Activated CD4-positive, CD25-positive, alpha-beta regulatory T cell (primary cell): ENCODE measurements around the gene B3GALT6.

ENCODE experiments used
- DNase-seq, 4 experiments: peaks; one replicate each; lab custom pipeline; 2025; lab: John Stamatoyannopoulos, UW

Gene B3GALT6

GRCh38 chr1:1262758-1263157 is 30.7 kb downstream of the B3GALT6 start:
- DNase-seq = no peak

- no peak for DNase-seq
Measured at GRCh38 chr1:1264026-1264425, 32.0 kb downstream of the B3GALT6 start.

- no peak for DNase-seq
Measured at GRCh38 chr1:1264868-1265272, 32.8 kb downstream of the B3GALT6 start.

- DNase-seq = no peak
Measured at GRCh38 chr1:1267488-1268283, 35.6 kb downstream of the B3GALT6 start.

DNA sequence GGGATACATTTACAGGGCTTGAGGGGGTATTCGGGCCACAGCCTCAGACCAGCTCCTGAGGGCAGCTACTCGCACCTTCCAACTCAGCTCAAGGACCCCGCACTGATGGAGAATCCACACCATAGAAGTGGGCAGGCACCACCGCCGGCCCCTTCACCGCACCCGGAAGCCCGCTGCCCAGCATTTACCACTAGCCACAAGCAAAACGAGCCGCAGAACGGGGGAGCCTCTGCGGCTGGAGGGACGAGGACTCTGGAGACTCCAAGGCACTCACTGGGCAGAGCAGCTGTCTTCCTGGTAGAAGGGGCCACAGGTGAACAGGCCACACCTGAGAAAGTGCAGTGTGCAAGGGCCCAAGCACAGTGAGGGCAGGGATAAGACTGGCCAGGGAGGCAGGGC is 36.2 kb downstream of the B3GALT6 start:
- DNase-seq = no peak

DNA sequence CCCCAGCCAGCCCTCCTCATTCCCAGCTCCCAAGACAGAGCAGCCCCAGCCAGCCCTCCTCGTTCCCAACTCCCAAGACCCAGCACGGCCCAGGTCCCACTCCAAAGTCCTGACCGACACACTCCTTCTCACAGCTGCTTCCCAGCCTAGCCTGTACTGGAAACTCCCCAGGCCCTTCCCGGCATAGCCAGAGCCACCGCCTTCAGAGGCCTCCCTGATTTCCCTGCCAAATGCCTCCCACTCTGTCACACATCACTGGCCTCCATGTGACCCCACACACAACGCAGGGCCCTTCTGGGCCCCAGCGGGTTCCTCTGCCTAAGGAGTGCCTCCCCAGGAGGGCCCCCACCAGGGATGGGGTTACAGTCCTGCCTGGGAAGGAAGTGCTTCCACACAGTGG is 38.8 kb downstream of the B3GALT6 start:
- DNase-seq = no peak

DNA sequence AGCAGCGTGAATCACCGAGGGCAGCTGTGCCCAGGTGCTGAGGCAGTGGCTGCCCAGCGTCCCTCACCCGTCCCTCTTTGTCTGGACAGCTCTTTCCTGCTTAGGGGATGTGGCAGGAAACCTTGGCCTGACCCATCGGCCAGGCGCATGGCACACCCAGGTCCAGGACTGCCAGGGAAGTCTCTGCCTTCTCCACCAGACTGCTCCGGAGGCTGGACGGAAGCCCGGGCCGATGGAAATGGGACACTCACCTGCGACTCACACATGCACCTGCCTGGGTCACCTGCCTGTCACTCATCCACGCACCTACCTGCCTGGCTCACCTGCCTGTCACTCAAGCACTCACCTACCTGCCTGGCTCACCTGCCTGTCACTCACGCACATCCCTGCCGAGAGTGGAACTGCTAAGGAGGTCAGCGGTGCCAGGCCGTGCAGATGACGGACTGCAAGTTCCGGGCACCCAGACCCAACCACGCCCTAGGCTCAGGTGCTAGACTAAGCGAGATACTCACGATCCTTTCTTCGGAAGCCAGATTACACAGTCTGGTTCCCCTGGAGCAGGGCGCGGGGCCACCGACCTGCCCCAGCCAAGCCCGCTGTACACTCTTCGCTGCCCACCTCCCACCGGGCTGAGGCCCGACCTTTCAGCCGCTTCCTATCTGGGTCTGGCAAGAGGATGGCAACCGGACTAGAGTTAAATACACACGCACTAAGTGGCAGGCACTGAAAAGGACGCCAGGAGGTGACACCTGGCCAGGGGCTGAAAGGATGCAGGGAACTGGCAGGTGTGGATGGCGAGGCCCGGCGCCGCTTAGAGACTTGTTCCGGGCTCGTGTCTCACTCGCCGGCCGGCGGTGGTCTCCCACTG is 40.5 kb downstream of the B3GALT6 start:
- no peak for DNase-seq

DNA sequence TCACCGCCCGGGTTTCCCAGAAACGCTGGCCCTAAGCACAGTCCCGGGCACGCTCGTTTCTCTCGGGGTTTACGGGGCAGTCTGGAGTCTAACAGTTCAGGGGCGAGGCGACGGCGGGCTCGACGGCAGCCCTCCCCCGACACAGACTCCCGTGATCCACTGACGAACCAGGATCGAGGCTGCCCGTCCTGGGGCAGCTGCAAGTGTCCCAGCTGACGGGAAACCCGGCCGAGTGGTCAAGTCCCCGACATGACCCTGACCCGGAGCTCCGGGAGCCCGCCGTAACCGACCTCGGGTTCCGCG is 41.1 kb downstream of the B3GALT6 start:
- no peak for DNase-seq

- DNase-seq = peak; percentile 88 to 95 (median 91)
Measured at GRCh38 chr1:1273512-1274298, 41.7 kb downstream of the B3GALT6 start, which contains the start of gene UBE2J2. UBE2J2 (minus strand) TSS chr1:1273854; CDS start chr1:1267992, 5,862 bp downstream.

DNA sequence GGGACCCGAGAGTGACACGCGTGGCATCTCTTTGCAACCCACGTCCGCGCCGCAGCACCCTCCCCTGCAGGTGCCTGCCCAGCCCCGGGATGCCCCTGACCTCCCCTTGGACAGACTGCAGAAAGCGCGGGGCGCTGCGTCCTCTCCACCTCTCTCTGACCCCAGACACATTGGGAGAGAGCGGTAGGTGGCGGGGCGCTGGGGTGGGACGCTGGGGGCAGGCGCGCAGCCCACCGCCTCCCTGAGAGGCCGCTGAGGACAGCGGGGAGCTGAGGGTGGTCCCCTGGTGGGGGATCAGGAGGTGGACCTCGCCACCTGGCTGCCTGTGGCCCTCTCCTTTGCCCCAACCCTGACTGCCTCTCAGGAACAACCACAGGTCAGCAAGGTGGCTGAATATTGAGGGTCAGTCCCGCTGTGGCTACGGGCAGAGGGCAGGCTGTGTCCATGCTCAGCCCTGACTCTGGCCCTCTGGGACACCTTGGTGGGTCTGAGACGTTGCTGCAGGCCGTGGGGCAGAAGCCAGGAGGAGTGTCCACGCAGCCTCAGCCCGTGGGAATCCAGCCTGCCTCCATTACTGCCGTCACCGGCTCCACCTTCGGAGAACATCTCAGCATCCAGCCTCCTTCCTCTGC is 42.4 kb downstream of the B3GALT6 start:
- DNase-seq = no peak

DNA sequence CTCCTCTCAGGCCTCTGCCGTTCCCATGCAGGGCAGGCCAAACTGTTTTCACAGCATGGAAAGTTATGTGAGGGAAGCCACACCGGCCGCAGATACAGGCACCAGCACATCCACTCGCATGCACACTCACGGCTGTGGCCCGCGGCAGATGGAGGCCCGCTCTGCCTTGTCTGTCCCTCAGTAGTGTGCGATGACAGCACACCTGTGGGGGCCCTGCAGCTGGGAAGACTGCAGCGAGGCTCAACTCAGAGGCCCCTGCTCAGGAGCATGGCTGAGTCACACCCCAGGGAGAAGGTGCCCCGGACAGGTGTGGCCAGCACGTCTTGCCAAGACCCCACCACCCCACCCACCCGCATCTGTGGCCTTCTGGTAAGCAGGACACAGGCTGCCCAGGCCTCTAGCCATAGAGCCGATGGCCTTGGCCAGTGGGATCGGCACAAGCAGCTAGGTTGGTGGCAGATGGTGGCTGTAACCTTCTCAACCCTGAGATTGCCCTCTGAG is 42.9 kb downstream of the B3GALT6 start:
- no peak for DNase-seq

GRCh38 chr1:1275836-1276235 is 43.8 kb downstream of the B3GALT6 start:
- no peak for DNase-seq

- DNase-seq = no peak
Measured at GRCh38 chr1:1278620-1279019, 46.6 kb downstream of the B3GALT6 start.

GRCh38 chr1:1279028-1279427 is 47.0 kb downstream of the B3GALT6 start:
- DNase-seq = no peak

GRCh38 chr1:1280782-1281481 is 48.9 kb downstream of the B3GALT6 start:
- no peak for DNase-seq

DNA sequence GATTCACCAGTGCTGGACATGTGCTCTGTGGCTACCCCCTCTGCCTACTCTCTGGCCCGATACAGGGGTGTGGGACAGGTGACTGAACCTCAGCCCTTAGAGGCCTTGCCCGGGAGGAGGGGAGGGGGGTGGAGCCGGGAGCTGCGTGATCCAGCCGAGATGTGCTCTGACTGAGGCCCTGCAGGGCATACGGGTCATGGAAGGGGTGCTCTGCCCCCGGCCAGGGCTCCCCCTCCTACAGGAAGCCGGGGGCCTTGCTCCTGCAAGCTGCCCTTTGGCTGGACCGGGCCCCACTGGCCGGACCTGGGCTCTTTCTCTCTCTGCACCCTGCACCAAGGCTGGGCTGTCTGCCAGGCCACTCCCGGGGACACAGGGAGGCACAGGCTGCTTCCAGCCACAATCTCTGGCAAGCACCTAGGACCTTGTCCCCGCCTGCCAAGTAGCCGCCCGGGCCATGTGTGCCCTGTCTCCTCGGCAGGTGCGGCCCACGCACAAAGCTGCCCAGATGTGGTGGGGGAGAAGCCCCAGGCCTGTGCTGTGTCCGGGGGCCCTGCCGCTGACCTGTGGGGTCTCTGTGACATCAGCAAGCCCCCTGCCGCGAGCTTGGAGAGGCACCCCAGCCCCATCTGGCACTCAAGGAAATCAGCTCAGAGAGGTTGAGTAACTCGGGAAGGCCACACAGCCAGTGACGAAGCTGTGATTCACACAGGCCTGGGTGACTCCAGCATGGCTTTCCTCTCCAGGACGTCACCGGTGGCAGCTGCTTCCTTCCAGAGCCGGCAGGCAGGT is 49.7 kb downstream of the B3GALT6 start:
- DNase-seq = no peak

- no peak for DNase-seq
Measured at GRCh38 chr1:1282998-1283397, 51.0 kb downstream of the B3GALT6 start.

GRCh38 chr1:1283821-1284220 is 51.8 kb downstream of the B3GALT6 start:
- no peak for DNase-seq
